ENCODE results near the gene MAD1L1.

DNA sequence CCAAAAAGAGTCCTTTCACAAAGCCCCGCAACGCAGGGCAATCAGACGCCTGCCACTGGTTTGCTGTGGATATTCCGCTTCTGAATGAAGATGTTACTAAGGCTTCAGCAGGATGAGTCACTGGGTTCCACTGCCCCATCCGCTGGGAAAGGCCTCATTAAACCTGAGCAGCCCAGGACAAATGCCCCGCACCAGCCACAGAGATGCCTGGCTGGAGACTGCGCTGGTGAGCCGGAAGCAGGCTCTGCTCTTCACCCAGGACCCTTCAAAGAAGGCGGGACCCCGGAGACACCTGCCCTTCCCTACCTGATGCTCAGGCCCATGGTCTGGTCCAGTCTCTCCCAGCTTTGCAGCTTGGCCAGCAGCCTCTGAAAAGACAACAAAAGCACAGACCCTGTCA lies 19.8 kb downstream of the MAD1L1 start:
- no peak for TF ChIP-seq ZNF207 (IDR thresholded peaks at IDR 0.05; ENCODE audit: borderline replicate concordance)
- no peak for TF ChIP-seq HMG20A (CRISPR knock-in tag; IDR thresholded peaks at IDR 0.05; ENCODE audit: borderline replicate concordance)
- TF ChIP-seq, protein P1, sequence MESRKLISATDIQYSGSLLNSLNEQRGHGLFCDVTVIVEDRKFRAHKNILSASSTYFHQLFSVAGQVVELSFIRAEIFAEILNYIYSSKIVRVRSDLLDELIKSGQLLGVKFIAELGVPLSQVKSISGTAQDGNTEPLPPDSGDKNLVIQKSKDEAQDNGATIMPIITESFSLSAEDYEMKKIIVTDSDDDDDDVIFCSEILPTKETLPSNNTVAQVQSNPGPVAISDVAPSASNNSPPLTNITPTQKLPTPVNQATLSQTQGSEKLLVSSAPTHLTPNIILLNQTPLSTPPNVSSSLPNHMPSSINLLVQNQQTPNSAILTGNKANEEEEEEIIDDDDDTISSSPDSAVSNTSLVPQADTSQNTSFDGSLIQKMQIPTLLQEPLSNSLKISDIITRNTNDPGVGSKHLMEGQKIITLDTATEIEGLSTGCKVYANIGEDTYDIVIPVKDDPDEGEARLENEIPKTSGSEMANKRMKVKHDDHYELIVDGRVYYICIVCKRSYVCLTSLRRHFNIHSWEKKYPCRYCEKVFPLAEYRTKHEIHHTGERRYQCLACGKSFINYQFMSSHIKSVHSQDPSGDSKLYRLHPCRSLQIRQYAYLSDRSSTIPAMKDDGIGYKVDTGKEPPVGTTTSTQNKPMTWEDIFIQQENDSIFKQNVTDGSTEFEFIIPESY (CRISPR knock-in tag; IDR thresholded peaks at IDR 0.05), result no peak
- TF ChIP-seq SMC3 (IDR thresholded peaks at IDR 0.05; ENCODE audit: low read length), result no peak
- TF ChIP-seq MXD1 (CRISPR knock-in tag; IDR thresholded peaks at IDR 0.05), result no peak
- TF ChIP-seq CTCF (CRISPR knock-in tag; IDR thresholded peaks at IDR 0.05), result no peak

All from HepG2 (cell line).